ENCODE data around the gene PELO.
"Not testable (repeated sequence)": the region's sequence is repeated elsewhere in the genome, so short reads cannot be mapped to it uniquely, and the experiment has no call there.

DNA sequence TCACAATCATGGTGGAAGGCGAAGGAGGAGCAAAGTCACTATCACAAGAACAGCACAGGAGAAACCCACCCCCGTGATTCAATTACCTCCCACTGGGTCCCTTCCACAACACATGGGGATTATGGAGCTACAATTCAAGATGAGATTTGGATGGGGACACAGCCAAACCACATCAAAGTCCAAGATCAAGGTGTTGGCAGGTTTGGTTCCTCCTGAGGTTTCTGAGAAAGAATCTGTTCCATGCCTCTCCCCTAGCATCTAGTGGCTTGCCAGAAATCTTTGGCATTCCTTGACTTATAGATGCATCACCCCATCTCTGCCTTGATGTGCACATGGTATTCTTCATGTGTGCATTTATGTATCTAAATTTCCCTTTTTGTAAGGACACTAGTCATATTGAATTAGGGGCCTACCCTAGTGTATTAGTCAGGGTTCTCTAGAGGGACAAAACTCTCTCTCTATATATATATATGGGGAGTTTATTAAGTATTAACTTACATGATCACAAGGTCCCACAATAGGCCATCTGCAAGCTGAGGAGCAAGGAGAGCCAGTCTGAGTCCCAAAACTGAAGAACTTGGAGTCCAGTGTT, 42.8 kb upstream of the PELO start:
- TF ChIP-seq, protein P1, sequence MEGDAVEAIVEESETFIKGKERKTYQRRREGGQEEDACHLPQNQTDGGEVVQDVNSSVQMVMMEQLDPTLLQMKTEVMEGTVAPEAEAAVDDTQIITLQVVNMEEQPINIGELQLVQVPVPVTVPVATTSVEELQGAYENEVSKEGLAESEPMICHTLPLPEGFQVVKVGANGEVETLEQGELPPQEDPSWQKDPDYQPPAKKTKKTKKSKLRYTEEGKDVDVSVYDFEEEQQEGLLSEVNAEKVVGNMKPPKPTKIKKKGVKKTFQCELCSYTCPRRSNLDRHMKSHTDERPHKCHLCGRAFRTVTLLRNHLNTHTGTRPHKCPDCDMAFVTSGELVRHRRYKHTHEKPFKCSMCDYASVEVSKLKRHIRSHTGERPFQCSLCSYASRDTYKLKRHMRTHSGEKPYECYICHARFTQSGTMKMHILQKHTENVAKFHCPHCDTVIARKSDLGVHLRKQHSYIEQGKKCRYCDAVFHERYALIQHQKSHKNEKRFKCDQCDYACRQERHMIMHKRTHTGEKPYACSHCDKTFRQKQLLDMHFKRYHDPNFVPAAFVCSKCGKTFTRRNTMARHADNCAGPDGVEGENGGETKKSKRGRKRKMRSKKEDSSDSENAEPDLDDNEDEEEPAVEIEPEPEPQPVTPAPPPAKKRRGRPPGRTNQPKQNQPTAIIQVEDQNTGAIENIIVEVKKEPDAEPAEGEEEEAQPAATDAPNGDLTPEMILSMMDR (IDR thresholded peaks at IDR 0.05), result not testable (repeated sequence)
- TF ChIP-seq POLR2A (IDR thresholded peaks at IDR 0.05), result not testable (repeated sequence)
